Measurements from ENCODE around the gene MYO1F. TPM values are rescaled to one million over a fixed set of nuclear protein-coding genes. Genes with fewer than 3 reads are reported as not detected.
"Not testable (repeated sequence)": the region's sequence is repeated elsewhere in the genome, so short reads cannot be mapped to it uniquely, and the experiment has no call there.

The MYO1F gene
- total RNA-seq, 4 donors from 2014 or later, result 2.2 to 6.3 (median 3.2) TPM

DNA sequence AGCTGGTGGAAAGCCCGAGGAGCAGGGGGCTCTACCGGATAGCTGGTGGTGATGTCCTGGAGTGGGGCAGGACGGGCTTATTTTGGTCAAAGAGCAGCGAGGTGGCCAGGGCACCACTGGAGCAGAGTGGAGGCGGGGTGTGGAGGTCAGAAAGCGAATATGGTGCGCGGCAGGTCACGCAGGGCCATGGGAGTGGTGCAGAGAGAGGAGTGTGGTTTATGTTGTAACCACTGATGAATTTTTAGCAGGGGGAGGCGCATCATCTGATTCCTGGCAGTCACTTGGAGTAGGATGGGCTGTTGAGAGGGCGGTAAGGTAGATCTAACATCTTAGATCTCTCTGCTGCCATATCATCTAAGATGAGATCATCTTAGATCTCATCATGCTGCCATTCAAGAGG lies 61.9 kb downstream of the MYO1F start:
- intact Hi-C loops (cut with DNase I; ENCODE audit: low total_unique reads), result no loop called here
- 64 to 77% methylated on average over 11 of the region's 11 CpGs for WGBS, 2 donors

DNA sequence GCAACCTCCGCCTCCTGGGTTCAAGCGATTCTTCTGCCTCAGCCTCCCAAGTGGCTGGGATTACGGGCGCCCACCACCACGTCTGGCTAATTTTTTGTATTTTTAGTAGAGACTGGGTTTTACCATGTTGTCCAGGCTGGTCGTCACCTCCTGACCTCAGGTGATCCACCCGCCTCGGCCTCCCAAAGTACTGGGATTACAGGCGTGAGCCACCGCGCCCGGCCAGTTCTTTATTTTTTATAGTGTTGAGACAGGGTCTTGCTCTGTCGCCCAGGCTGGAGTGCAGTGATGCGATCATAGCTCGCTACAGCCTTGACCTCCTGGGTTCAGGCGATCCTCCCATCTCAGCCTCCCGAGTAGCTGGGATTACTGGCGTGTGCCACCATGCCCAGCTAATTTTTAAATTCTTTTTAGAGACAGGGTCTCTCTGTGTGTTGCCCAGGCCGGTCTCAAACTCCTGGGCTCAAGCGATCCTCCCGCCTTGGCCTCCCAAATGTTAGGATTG lies 62.7 kb downstream of the MYO1F start:
- intact Hi-C loops (cut with DNase I; ENCODE audit: low total_unique reads); H3K4me3 ChIP-seq (ENCODE audit: low read depth, poor library complexity, severe bottlenecking); DNase-seq (ENCODE audit: low spot score in 2 of 2): not testable (repeated sequence)
- 71 to 75% methylated on average over 21 of the region's 21 CpGs for WGBS, 2 donors

More for the DNA sequence above, 61.9 kb downstream of the MYO1F start:
- no peak overlapping the region for H3K4me3 ChIP-seq (ENCODE audit: low read depth, poor library complexity, severe bottlenecking)
- TF ChIP-seq, protein P1, sequence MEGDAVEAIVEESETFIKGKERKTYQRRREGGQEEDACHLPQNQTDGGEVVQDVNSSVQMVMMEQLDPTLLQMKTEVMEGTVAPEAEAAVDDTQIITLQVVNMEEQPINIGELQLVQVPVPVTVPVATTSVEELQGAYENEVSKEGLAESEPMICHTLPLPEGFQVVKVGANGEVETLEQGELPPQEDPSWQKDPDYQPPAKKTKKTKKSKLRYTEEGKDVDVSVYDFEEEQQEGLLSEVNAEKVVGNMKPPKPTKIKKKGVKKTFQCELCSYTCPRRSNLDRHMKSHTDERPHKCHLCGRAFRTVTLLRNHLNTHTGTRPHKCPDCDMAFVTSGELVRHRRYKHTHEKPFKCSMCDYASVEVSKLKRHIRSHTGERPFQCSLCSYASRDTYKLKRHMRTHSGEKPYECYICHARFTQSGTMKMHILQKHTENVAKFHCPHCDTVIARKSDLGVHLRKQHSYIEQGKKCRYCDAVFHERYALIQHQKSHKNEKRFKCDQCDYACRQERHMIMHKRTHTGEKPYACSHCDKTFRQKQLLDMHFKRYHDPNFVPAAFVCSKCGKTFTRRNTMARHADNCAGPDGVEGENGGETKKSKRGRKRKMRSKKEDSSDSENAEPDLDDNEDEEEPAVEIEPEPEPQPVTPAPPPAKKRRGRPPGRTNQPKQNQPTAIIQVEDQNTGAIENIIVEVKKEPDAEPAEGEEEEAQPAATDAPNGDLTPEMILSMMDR (IDR thresholded peaks at IDR 0.05), result no peak
- TF ChIP-seq POLR2A (IDR thresholded peaks at IDR 0.05), result no peak
- DNase-seq (ENCODE audit: low spot score in 2 of 2), result no peak

DNA sequence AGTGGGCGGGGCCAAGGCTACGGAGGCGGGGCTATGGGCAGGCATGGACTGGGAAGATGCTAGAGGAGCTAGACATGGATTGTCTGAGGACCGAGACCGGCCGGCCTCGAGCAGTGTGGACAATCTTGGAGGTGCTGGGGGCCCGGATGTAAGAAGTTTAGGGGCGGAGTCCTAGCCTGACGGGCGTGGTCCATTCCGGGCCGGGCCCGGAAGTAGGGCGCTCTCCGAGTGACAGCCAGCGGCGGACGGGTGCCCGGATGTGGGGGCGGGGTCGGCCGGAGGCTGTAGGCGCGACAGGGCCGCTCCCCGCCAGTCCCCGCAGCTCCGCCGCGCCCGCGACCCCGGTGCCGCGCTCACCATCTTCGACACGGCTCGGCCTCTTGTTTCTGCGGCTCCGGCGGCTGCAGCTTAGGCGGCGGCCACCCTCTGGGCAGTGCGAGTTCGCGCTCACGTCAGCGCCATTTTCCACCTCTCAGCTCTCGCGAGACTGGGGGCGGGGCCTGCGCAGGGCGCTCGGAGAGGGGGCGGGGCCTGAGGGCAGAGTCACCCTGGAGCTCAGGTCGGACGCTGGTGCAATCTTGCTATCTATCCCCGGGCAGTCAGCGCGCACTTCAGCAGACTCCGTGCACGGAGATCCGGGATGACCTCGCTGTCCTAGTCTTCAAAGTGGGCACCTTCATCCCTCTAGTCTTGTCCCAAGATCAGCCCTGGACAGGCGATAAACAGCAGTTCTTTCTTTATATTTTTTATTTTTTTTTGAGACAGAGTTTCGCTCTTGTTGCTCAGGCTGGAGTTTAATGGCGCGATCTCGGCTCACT lies 63.3 kb downstream of the MYO1F start, which contains the start of gene ZNF414:
TSS of gene ZNF414 (minus strand) at position 481 of the 818 bp plus-strand sequence. CDS start at position 360, 121 bp downstream.
- peak; percentile 95 to 99 for DNase-seq (ENCODE audit: low spot score in 2 of 2)
- H3K4me3 ChIP-seq (ENCODE audit: low read depth, poor library complexity, severe bottlenecking), result peak within 1 kb of the TSS; percentile 31
- TF ChIP-seq, protein P1 (IDR thresholded peaks at IDR 0.05), result no peak
- TF ChIP-seq POLR2A (IDR thresholded peaks at IDR 0.05), result no peak
- intact Hi-C loops (cut with DNase I; ENCODE audit: low total_unique reads), result no loop called here
- WGBS, 2 donors, result 1 to 2% methylated on average over 26 to 68 of the region's 70 CpGs

DNA sequence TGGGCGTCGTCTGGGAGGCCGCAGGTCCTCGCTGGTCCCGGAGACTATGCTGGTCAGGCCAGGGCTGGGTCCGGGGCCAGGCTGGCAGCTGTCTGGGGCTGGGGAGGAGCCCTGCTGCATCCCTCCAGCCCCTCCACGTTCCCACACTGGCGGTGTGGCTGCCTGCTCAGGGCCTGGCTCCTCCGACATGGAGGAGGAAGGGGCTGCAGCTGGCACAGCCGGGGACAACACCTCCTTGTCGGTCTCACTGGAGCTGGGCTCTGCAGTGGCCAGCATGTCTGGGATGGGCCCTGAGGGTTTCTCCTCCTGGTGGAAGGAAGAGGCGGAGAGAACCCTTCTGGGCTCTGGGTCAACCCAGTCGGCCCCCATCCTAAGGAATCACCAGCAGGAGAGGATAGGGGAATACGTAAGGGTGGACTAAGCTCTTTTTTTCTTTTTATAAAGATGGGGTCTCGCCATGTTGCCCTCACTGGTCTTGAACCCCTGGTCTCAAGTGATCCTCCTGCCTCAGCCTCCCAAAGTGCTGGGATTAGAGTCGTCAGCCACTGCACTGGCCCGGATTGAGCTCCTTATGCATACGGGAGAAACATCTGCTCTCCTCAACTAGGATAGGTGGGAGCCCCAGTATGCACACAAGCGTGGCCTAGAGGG lies 64.1 kb downstream of the MYO1F start:
- intact Hi-C loops (cut with DNase I; ENCODE audit: low total_unique reads), result no loop called here
- no peak for TF ChIP-seq POLR2A (IDR thresholded peaks at IDR 0.05)
- TF ChIP-seq, protein P1 (IDR thresholded peaks at IDR 0.05), result no peak
- peak overlapping the region; percentile 31 for H3K4me3 ChIP-seq (ENCODE audit: low read depth, poor library complexity, severe bottlenecking)
- WGBS, 2 donors, result 50 to 58% methylated on average over 14 to 18 of the region's 19 CpGs
- DNase-seq (ENCODE audit: low spot score in 2 of 2), result no peak

DNA sequence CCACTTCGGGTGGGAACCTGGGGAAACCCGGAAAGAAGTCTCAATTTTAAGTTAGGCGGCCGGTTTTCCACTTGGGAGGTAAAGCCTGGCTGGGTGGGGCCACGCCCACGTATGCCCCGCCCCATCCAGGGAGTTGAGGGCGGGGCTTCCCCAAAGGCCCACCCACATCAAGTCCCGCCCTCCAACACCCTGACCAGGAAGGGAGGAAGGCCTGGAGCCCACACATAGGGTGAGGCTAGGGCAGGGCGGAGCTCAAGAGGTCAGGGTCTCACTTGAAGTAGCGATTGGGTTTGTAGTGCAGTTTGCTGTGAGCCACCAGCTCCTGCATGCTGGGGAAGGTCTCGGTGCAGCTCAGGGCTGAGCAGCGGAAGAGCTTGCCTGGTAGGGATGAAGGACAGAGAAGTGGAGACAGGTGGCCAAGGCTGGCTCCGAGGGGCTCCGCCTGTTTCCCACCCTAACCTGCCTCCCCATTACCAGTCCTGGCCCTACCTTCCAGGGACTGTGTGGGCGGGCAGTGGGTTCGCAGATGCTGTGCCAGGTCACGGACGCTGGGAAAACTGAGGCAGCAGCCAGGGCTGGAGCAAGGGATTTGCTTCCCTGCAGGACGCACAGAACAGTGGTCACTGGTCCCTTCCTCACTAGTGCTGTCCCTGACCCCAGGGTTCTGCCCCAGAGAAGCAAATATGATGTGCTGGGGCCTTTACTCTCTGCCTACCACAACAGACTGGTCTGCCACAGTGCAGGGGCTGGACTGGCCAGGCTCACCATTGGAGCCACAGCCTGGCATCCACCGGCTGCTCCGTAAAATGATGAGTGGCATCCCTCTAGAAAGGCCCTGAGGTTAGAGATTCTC lies 64.9 kb downstream of the MYO1F start:
- 70 to 79% methylated on average over 20 to 22 of the region's 22 CpGs for WGBS, 2 donors
- intact Hi-C loops (cut with DNase I; ENCODE audit: low total_unique reads), result no loop called here
- H3K4me3 ChIP-seq (ENCODE audit: low read depth, poor library complexity, severe bottlenecking), result no peak overlapping the region
- DNase-seq (ENCODE audit: low spot score in 2 of 2), result no peak
- TF ChIP-seq POLR2A (IDR thresholded peaks at IDR 0.05), result no peak
- TF ChIP-seq, protein P1 (IDR thresholded peaks at IDR 0.05), result no peak

All from lower leg skin (tissue), 4 donors.